ENCODE data around the gene AGO3.
"Not testable (repeated sequence)": the region's sequence is repeated elsewhere in the genome, so short reads cannot be mapped to it uniquely, and the experiment has no call there.

Gene AGO3

GRCh38 chr1:35930593-35931445, at the start of gene AGO3:
Gene AGO3, plus strand, starts transcription at chr1:35931105. Its CDS starts 322 bp downstream, at chr1:35931427.
- peak; percentile 77 for DNase-seq (ENCODE audit: low read depth)

DNA sequence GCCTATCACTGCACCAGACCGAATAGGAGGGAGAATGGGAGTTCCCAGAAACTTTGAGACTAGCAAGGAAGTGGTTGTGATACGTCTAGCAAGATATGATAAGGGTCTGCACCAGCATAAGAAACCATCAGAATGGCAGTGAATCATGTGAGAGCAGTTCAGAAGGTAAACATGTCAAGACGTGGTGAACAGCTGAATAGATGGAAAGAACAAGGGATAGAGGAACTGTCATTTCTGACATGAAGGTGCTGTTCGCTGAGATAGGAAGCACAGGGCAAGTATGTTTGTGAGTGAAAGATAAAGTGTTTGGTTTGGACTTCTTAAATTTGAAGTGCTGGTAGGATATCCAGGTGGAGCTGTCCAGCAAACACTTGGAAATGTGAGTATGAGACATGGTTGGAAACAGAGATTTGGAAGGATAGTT, 49.0 kb upstream of the AGO3 start:
- no peak for DNase-seq (ENCODE audit: low read depth)

DNA sequence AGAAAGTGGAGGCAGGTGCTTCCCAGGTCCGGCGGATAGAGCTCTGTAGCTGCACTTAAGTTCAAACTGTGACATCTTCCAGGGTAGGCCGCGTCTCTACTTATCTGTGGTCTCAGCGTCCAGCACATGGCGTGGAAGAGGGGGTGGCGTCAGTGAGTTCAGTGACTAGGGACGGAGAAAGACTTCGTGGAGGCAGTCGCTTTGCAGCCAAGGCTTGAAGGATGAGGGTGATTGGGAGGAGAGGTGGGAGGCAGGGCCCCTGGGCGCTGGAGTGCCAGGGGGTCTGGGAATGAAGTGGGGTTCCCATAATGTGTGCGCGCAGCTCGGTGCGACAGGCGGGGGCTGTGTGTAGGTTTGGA, 48.3 kb upstream of the AGO3 start:
- no peak for DNase-seq (ENCODE audit: low read depth)

DNA sequence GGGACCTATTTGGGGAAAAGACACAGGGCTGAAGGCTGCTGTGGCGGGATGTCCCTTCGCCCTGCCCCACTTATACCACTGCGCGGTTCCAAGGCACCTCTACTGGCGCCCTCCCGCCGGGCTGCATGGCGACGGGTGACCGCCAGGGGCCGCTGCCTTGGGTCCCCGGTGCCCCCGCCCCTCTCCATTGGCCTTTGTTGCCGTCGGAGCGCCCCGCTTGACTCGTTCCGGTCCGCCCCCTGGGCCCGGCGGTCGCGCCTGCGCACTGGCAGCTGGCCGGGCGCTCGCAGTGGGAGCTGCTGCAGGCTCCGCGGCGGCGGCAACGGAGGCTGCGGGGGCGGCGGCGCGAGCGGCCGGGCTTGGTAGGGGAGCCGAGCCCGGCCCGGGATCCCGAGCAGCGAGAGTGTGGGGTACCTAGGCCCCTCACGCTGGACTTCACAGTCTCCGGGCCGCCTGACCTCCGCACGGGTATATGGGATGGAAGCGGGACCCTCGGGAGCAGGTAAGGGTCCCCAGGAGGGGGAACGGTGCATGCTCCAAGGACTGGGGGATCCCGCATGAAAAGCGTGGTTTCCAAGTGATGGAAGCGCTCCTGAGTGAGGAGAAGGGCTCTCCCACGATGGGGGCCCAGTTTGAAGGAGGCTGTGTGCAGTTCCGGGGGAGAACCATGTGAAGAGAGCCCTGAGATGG, 47.8 kb upstream of the AGO3 start, which contains the start of gene AGO1:
Gene AGO1 (plus strand): TSS at position 265 of the 690 bp plus-strand sequence. CDS start 213 bp downstream, at position 478.
- peak; percentile 95 for DNase-seq (ENCODE audit: low read depth)

GRCh38 chr1:35883635-35884101, 47.2 kb upstream of the AGO3 start:
- peak; percentile 38 for DNase-seq (ENCODE audit: low read depth)

GRCh38 chr1:35884934-35885333, 46.0 kb upstream of the AGO3 start:
- no peak for DNase-seq (ENCODE audit: low read depth)

DNA sequence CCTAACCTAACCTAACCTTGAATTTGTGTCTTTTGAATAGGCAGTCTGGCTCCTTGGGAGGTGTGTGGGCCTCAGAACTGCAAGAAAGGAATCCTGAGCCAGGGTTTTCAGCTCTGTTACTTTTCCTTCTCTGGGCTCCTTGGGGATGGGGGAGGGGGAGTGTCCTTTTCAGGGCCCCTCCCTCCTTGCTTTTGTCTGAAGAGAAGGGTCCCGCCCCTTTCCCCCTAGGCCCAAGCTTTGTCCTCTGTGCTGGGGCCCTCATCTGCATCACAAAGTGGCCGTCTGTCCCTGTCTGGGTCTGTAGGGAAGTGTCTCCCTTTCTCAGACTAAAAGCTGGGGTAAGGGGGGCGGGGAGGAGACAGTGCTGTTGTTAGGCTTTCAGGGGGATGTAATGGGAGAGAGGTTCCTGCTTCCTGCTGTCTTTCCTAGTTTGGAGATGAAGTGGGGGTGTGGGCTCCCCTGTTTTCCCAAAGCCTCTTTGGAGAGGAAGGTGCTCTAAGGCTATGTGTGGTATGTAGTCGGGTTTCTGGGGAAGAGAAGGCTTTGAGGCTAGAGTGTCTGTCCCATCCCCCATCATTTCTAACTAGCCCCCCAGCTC, 44.8 kb upstream of the AGO3 start:
- DNase-seq (ENCODE audit: low read depth) = no peak

DNA sequence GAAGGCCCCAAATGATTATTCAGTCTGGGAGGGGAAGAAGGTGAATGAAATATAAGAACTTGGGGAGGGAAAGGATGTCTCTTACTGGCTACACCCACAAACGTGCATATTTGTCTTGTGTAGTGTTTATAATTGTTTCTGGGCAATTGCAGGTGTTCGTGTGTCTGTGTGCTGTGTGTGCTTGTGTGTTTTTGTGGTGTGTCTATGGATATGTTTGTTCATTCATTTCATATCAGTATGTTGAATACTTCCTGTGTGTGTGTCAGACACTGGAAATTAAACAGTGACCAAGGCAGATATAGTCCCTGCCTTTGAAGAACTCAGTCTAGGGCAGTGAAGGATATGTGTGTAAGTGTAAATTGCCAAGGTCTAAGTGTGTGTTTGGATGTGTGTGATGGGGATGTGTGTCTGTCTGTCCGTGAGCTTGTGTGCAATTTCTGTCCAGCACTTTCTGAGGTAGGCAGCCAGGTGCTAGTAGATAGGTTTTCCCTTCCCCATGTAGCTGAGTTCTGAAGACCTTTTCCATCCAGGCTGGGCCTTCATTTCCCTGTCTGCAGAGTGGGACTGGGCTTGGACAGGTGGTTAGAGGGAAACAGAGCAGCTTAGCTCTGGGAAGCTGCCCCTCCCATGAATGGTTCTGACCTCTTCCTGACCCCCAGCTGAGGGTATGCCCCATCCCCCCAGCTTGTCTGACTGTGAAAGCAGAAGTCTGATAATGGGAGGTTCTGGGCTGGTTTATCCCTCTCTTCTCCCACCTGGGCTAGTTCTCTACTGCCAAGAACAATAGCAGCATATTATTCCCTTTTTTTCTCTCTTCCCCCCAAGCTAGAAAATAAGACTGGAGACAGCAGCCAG, 44.1 kb upstream of the AGO3 start:
- DNase-seq (ENCODE audit: low read depth) = no peak

DNA sequence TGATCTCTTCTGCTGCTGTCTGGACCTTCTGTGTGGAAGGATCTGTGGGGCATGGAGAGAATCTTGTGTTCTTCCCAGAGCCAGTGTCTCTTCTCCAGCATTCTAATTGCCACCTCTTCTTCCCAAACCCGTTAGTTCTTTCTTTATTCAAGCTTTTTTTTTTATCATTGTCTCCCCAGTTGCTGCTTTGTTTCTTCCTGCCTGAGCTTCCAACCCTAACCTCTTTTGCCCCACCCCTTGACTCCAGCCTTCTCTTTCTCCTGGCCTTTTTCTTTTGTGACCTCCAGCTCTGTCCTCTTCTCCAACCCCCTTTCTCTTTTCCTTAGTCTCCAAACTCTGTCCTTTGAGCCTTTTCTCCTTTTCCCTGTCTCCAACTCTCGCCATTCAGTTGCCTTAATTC, 43.4 kb upstream of the AGO3 start:
- DNase-seq (ENCODE audit: low read depth) = no peak

DNA sequence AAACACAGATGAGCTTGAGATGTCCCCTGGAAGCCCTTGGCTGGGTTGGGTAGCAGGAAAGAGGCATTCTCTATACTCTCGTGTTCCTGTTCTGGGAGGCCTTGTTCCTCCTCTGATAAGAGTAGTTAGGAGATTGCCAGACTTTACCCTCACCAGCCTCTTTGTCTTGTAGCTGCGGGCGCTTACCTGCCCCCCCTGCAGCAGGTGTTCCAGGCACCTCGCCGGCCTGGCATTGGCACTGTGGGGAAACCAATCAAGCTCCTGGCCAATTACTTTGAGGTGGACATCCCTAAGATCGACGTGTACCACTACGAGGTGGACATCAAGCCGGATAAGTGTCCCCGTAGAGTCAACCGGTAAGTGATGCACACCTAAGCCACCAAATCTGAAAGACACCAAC, 42.6 kb upstream of the AGO3 start:
- DNase-seq (ENCODE audit: low read depth) = no peak

- not testable (repeated sequence) for DNase-seq (ENCODE audit: low read depth)
These were observed 41.9 kb upstream of the AGO3 start for GRCh38 chr1:35888981-35889380.

- no peak for DNase-seq (ENCODE audit: low read depth)
These were observed 37.6 kb upstream of the AGO3 start for GRCh38 chr1:35893051-35893879.

GRCh38 chr1:35894183-35894582, 36.7 kb upstream of the AGO3 start:
- DNase-seq (ENCODE audit: low read depth) = no peak

DNA sequence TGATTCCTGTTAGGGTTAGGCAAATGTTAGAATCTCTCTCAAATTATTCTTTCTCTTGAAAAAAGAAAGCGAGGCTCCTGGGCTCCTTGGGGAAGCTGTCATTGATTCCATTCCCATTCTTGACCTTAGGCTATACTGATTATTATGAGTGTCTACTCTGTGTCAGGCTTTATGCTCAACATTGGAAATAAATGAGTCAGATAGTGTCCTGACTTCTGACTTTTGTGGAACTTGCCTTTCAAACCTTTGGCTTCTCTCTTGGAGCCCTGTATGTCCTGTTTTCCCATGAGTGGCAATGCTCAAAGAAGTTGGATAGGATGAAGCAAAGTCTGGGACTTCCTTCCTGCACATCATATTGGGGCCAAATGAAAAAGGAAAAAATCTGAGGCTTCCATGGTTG, 36.2 kb upstream of the AGO3 start:
- DNase-seq (ENCODE audit: low read depth) = no peak

DNA sequence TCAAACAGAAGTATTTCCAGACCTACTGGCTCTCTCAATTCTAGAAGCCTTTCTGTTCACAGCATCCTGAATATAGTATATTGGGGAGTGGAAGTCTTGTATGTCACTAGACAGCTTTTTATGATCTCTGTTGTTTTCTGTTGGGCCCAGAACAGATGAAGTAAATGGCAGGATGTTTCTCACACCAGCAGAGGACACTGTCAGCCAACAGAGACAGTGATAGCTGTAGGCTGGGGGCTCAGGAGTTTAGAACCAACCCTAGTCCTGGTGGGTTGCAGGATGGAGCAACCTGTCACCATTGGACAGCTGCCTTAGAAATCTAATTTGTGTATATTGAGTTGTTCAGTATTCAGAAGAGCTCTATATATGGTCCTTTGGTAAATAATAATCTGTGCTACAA, 31.0 kb upstream of the AGO3 start:
- no peak for DNase-seq (ENCODE audit: low read depth)

GRCh38 chr1:35901235-35901634, 29.7 kb upstream of the AGO3 start:
- DNase-seq (ENCODE audit: low read depth) = no peak

DNA sequence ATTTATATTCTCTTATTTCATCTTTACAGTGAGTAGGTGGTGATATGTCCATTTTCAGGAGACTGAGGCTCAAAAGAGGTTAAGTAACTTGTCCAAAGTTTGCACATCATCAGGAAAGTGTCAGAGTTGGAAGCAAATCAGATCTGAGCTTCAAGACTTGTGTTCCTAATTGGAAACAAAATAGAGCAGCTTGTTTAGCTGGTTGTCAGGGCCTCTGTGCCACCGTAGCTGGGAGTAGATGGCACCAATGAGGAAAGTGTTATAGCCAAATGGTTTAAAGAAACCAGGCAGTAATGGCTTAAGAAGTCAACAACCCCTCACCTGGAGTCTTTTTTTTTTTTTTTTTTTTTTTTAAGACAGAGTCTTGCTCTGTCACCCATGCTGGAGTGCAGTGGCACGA, 28.2 kb upstream of the AGO3 start:
- no peak for DNase-seq (ENCODE audit: low read depth)

DNA sequence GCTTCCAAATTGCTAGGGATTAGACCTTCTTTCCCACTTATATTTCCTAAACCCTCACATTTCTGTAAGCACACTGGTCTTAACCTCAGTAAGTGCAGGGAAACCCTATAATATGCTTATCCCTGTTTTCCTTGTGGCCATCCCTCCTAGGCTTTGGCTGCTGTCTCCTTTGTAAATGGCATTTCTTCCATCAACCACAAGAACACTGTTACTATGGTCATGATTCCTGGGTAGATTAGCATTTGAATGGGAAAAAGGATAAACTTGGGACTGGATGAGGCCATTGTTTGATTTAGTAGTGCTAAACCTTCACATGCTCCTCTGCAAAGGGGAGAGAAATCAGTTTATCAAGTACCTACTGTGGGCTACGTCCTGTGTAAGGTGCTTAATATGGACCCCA, 16.2 kb upstream of the AGO3 start:
- DNase-seq (ENCODE audit: low read depth) = no peak

GRCh38 chr1:35915693-35916092, 15.2 kb upstream of the AGO3 start:
- DNase-seq (ENCODE audit: low read depth) = no peak

DNA sequence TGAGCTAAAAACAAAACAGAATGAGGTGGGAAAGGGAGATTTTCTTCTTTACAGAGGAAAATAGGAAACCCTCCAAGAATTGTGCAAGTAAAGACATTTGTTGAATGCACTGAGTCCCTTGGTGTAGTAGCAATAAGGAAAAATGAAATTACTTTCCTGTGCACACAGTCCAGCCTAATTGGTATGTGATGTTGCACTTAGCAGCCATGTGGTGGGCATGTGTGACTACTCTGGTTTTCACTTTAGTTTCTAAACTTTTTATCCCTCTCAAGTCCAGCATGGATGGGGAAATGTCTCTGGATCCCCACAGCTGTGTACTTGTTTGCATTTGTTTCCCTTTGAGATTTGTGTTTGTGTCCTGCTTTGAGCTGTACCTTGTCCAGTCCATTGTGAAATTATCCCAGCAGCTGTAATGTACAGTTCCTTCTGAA, 7.1 kb upstream of the AGO3 start:
- DNase-seq (ENCODE audit: low read depth) = no peak

DNA sequence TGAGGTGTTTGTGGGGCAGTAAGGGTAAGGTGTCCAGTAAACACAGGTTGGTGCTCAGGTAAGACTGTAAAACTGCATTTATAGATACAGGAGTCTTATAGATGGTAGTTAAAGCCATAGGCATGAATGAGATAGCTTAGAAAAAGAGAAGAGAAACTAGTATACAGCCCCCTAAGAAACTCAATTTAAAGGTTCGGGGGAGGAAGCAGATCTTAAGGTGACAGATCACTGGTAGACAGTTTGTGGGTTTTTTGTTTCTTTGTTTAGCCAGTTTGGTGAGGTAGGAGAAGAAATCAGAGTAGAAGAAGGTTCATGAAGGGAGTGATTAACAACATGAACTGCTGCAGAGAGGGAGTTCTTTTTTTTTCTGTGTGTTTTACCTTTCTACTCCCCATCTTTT, 6.1 kb upstream of the AGO3 start:
- DNase-seq (ENCODE audit: low read depth) = no peak

Measured in stimulated activated CD4-positive, alpha-beta T cell treated with anti-CD3 and anti-CD28 coated beads, Interleukin-2, amount 100 ng/mL, for 4 hours (primary cell).